GM12873 (cell line): ENCODE data around the gene ZNHIT1.

Source experiments
- CTCF ChIP-seq: IDR thresholded peaks from 2 replicates; pipeline ENCODE4 v1.5.1; 2012; ENCODE audit warnings: low read depth, mild to moderate bottlenecking, moderate library complexity, low read length, control low read depth; ENCODE audit not compliant: insufficient read depth; ENCODE audit errors: missing control alignments

The ZNHIT1 gene

GRCh38 chr7:101237206-101238067 lies 19.5 kb downstream of the ZNHIT1 start, which contains the start of gene CLDN15:
Gene CLDN15 (minus strand): TSS chr7:101237802. CDS start chr7:101237581, 221 bp downstream.
- TF ChIP-seq CTCF: no peak

- TF ChIP-seq CTCF: no peak
Observed at GRCh38 chr7:101238226-101239182, 20.5 kb downstream of the ZNHIT1 start.

- TF ChIP-seq CTCF: no peak
Observed at GRCh38 chr7:101239191-101239950, 21.4 kb downstream of the ZNHIT1 start.

DNA sequence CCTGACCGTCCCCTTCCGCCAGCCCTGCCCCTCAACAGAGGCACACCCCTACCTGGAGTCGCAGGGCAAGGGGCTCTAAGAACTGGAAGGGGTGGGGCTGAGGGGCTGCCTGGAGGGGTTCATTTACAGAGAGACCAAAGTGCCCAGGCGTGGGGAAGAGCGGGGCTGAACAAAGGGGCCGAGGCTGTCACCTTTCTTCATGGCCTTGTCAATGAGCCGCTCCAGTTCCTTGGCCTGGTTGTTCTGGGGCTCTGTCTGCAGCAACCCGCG lies 21.9 kb downstream of the ZNHIT1 start:
- no peak for TF ChIP-seq CTCF

- no peak for TF ChIP-seq CTCF
Observed at GRCh38 chr7:101240226-101241014, 22.5 kb downstream of the ZNHIT1 start.

GRCh38 chr7:101241015-101241363 lies 23.0 kb downstream of the ZNHIT1 start:
- TF ChIP-seq CTCF: no peak
